ENCODE results near the gene ST7.

Gene ST7

GRCh38 chr7:116985575-116985974 lies 32.3 kb downstream of the ST7 start:
- Histone ChIP-seq H3K27ac (no peak overlapping the region), H3K9me3 (ENCODE audit: severe bottlenecking) (no peaks in the 10 kb centered on the region), H3K4me3 (ENCODE audit: low read depth, low read length) (no peak overlapping the region), H3K27me3 (ENCODE audit: insufficient read depth, low read depth, severe bottlenecking) (peaks cover 86% of the 10 kb centered on the region), H3K36me3 (no peaks in the 10 kb centered on the region)
- TF ChIP-seq CTCF (IDR thresholded peaks at IDR 0.05; ENCODE audit: low read depth, low read length): no peak
- no peak for DNase-seq

- DNase-seq: no peak
Measured at GRCh38 chr7:116986611-116987565, 33.6 kb downstream of the ST7 start.

GRCh38 chr7:116988363-116988989 lies 35.2 kb downstream of the ST7 start:
- Histone ChIP-seq H3K4me3 (ENCODE audit: low read depth, low read length) (no peak overlapping the region), H3K27me3 (ENCODE audit: insufficient read depth, low read depth, severe bottlenecking) (peaks cover 84% of the 10 kb centered on the region), H3K9me3 (ENCODE audit: severe bottlenecking) (no peaks in the 10 kb centered on the region), H3K36me3 (no peaks in the 10 kb centered on the region), H3K27ac (no peak overlapping the region)
- no peak for TF ChIP-seq CTCF (IDR thresholded peaks at IDR 0.05; ENCODE audit: low read depth, low read length)
- no peak for DNase-seq

More at GRCh38 chr7:116986611-116987565, 33.6 kb downstream of the ST7 start:
- Histone ChIP-seq H3K27ac (no peak overlapping the region), H3K4me3 (ENCODE audit: low read depth, low read length) (no peak overlapping the region), H3K27me3 (ENCODE audit: insufficient read depth, low read depth, severe bottlenecking) (peaks cover 84% of the 10 kb centered on the region), H3K9me3 (ENCODE audit: severe bottlenecking) (no peaks in the 10 kb centered on the region), H3K36me3 (no peaks in the 10 kb centered on the region)
- TF ChIP-seq CTCF (IDR thresholded peaks at IDR 0.05; ENCODE audit: low read depth, low read length): no peak

- no peaks in the 10 kb centered on the region for H3K36me3 ChIP-seq
- H3K27me3 ChIP-seq (ENCODE audit: insufficient read depth, low read depth, severe bottlenecking): peaks cover 87% of the 10 kb centered on the region
- H3K27ac ChIP-seq: no peak overlapping the region
- no peak overlapping the region for H3K4me3 ChIP-seq (ENCODE audit: low read depth, low read length)
- H3K9me3 ChIP-seq (ENCODE audit: severe bottlenecking): no peaks in the 10 kb centered on the region
- no peak for TF ChIP-seq CTCF (IDR thresholded peaks at IDR 0.05; ENCODE audit: low read depth, low read length)
- DNase-seq: no peak
Measured at GRCh38 chr7:116990056-116990455, 36.8 kb downstream of the ST7 start.

- no peak for DNase-seq
- Histone ChIP-seq H3K36me3 (no peaks in the 10 kb centered on the region), H3K9me3 (ENCODE audit: severe bottlenecking) (no peaks in the 10 kb centered on the region), H3K27me3 (ENCODE audit: insufficient read depth, low read depth, severe bottlenecking) (peaks cover 87% of the 10 kb centered on the region), H3K27ac (no peak overlapping the region), H3K4me3 (ENCODE audit: low read depth, low read length) (no peak overlapping the region)
- TF ChIP-seq CTCF (IDR thresholded peaks at IDR 0.05; ENCODE audit: low read depth, low read length): no peak
Measured at GRCh38 chr7:116991233-116991632, 37.9 kb downstream of the ST7 start.
